ENCODE measurements around the gene SH3RF2.
"Not testable (repeated sequence)": the region's sequence is repeated elsewhere in the genome, so short reads cannot be mapped to it uniquely, and the experiment has no call there.

SH3RF2 gene

DNA sequence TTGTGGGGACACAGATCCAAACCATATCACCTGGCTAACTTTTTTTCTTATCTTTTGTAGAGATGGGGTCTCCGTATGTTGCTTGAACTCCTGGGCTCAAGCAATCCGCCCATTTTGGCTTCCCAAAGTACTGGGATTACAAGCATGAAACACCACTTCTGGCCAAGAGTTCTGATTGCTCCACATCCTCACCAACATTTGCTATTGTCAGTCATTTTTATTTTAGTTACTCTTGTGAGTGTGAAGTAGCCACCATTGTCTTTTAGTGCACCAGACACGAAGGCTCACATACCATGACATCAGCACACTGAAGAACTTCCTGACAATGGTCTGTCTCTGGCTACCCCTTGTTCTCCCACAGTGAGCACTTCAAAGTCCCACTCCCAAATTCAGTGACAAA lies 151.7 kb downstream of the SH3RF2 start:
- DNase-seq: no peak

DNA sequence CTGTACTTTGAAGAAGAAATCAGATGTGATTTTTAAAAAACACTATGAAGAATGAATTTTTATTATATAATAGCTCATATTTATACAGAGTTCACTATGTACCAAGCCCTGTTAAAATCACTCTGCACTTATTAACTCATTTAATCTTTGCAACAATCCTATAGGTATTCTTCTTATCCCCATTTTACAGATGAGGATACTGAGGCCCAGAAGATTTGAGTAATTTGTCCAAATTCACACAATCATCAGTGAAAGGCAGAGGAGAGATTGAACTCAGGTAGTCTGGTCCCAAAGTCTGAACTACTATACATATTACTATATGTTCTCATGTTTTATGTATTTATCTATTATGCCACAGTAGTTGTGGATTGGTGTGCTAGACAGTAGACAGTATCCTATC lies 152.9 kb downstream of the SH3RF2 start:
- no peak for DNase-seq

DNA sequence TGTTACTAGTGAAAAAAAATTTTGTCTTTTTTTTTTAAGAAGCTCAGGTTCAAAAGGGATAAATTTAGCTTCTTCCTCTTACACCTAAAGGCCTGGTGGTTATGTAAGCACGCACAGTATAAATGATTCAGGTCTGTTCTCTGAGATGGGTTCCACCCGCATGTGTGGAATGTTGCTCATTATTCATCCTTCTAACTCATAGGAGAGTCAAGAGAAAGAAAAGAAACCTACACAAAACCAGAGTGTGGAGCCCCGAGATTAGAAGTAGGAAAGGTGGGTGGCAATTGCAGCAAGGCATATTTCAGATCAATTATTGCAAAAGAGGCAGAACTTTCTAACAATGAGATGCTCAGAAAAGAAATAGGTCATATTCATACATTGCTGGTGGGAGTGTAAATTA lies 155.5 kb downstream of the SH3RF2 start:
- DNase-seq: no peak

DNA sequence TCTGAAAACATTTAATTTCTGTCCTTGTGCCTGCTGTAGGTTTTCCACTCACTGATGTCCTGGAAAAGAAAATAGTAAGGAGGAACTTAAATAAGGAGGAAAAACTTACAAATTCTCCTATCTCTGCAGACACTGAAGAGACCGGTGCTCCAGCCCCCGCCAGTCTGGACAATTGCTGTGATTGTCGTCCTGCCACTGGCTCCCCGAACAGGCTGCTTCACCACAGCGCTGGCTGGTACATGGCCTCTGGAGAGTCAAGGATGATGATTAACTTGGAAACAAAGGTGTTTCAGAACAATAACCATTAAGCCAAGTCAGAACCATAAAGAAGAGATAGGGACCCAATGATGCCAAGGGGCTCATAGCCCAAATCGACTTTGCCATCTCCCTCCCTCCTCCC lies 161.7 kb downstream of the SH3RF2 start:
- no peak for DNase-seq

DNA sequence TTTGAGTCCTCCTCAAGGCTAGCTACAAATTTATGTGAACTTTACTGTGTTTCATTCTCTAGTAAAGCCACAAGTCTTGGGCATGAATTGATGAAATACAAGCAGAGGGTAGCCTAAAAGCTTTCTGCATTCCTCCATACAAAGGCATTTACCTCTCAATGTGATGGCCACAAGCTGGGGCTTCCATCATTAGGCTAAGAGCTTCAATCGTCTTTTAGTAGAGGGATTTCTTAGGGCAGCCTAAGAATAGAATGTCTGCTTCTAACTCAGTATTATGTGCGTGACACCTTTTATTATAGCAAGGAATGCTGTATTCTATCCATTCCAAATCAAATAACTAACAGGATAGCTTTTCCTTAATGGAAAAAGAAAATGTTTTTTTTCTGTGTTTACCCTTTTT lies 165.3 kb downstream of the SH3RF2 start:
- no peak for DNase-seq

DNA sequence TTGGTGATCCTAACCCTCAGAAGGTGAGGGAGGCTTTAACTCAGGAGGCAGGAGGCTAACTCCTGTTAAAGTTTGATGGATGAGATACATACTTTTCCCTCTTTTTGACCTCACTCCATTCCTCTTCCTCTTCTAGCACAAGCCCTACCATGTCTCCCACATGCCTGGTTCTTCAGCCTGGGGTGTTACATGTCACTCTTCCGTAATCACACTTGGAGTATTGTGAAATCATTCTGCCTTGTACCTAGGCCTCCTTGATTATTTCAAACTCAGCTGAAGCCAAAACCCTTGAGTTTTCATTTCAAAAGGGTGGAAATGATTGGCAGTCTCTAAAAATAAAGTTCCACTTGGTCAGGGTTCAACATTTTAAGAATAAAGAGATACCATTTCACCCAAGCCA lies 167.2 kb downstream of the SH3RF2 start:
- no peak for DNase-seq

DNA sequence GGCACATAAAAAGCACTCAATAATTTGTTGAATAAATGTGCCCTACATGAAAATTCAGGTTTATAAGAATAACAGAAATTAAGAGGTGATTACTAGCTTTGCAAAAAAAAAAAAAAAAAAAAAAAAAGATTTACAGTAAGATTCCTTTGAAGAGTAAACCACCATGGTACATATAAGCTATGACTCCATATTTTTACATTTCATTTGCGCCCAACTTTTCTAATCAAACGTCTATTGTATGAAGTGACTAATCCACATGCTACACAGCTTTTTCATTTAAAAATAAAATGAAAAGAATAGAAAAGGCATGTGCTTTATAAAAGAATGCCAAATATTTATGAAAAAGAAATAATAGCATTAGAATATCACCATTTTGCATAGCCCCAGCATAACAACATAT lies 169.1 kb downstream of the SH3RF2 start, which contains the start of gene PLAC8L1:
Gene PLAC8L1, minus strand, starts transcription at position 101 of the 400 bp plus-strand sequence. CDS start 1,266 bp downstream, outside the sequence.
- no peak for DNase-seq

DNA sequence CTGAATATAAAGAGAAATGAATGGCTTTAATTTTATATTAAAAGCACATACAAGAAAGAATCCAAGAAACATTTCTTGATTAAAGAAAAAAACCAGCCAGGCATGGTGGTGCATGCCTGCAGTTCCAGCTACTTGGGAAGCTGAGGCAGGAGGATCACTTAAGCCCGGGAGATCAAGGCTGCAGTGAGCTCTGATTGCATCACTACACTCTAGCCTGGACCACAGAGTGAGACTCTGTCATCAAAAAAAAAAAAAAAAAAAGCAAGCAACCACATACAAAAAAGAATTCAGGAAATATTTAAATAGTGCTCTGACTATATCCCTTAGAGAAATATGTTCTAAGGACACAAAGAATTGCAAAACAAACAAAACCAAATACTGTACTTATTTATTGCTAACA lies 171.5 kb downstream of the SH3RF2 start:
- DNase-seq: no peak

DNA sequence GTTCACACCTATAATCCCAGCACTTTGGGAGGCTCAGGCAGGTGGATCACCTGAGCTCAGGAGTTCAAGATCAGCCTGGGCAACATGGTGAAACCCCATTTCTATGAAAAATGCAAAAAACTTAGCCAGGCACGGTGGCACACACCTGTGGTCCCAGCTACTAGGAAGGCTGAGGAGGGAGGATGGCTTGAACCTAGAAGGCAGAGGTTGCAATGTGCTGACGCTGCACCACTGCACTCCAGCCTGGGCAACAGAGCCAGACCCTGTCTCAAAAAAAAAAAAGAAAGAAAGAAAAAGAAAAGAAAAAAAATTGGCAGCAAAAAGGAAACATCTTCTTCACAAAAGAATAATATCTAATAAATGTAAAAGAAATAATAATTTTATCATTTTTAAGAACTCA lies 172.5 kb downstream of the SH3RF2 start:
- DNase-seq: not testable (repeated sequence)

DNA sequence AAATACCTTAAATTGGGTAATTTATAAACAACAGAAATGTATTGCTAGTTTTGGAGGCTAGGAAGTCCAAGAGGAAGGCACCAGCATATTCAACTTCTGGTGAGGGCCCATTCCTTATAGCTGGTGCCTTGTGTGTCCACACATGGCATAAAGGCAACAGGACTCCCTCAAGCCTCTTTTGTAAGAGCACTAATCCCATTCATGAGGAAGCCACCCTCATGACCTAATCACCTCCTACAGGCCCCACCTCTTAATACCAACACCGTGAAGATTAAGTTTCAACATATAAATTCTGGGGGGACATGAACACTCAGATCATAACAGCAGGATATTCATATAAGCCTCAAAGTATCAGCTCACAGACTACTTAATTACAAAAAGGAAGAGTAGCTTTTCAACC lies 173.0 kb downstream of the SH3RF2 start:
- DNase-seq: no peak

DNA sequence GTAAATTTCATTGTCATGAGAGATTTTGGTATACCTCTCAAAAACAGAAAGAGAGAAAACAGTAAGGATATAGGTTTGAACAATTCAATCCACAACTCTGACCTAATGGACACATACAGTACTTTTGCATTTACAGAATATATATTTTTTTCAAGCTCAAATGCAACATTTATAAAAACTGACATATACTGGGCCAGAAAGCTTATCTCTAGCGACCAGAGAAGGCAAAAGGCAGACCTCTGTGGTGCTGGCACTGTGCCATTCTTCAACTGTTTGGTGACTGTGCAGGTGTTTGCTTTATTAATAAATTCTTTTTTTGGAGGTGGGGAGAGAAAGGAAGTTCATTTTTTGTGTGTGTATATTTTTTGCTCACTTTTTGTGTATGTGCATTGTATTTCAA lies 175.0 kb downstream of the SH3RF2 start:
- DNase-seq: no peak

DNA sequence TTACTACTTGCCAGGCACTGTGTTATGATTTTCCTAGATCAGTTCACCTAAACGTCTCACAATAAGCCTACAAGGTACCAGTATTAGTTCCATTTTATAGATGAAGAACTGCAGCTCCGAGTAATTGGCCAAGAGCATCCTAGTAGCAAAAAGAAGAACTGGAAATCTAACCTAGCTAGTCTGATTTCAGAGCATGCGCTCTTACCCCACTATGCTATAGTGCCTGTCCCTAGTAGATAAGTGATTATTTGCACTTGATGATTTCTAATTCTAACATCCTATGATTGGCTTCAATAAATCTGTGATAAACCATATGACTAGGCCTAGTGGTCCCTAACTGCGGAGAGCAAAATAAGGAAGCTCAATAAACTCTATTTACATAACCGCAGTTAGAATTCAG lies 176.1 kb downstream of the SH3RF2 start:
- DNase-seq: no peak

Measured in activated CD8-positive, alpha-beta memory T cell treated with anti-CD3 and anti-CD28 coated beads for 24 hours (primary cell).